Right atrium auricular region (tissue), 2 donors: ENCODE results near the gene ZC2HC1B. TPM values are rescaled to one million over a fixed set of nuclear protein-coding genes. Genes with fewer than 3 reads are reported as not detected.

Experiments used
- DNase-seq: peaks from one replicate; pipeline ENCODE4 v3.0.0-alpha.2; 2019; ENCODE audit warnings: low spot score
- H3K27ac ChIP-seq, 2 donors: fragments of 200-600 bp; sonication (generic); 1 replicate in 1 of 2; 2 replicates in 1 of 2; pipeline ENCODE4 v1.5.1; 2016 to 2019
- H3K27me3 ChIP-seq, 2 donors: fragments of 200-600 bp; sonication (generic); one replicate each; pipeline versions ENCODE4 v1.5.1 to v1.6.0; 2017 to 2019
- H3K36me3 ChIP-seq: fragments of 200-600 bp; sonication (generic); one replicate; pipeline ENCODE4 v1.5.1; 2016
- H3K4me1 ChIP-seq, 2 donors: fragments of 200-600 bp; sonication (generic); one replicate each; pipeline versions ENCODE4 v1.5.1 to v1.6.0; 2017 to 2019
- H3K4me3 ChIP-seq, 2 donors: fragments of 200-600 bp; sonication (generic); 1 replicate in 1 of 2; 2 replicates in 1 of 2; pipeline ENCODE4 v1.5.1; 2017 to 2019; ENCODE audit warnings: mild to moderate bottlenecking in 1 of 2, moderate library complexity in 1 of 2
- H3K9me3 ChIP-seq, 2 donors: fragments of 200-600 bp; sonication (generic); one replicate each; pipeline ENCODE4 v1.5.1; 2019
- CTCF ChIP-seq, 2 donors: fragments of 200-600 bp; sonication (generic); IDR thresholded peaks; one replicate each; pipeline ENCODE4 v1.5.1; 2019; ENCODE audit warnings: antibody characterized with exemption in 2 of 2
- total RNA-seq, 2 donors: library from RNA; depleted of rRNA; stranded (reverse); fragments of >200 nt; gene quantifications; one replicate each; pipeline ENCODE4 v1.1.0, GENCODE V29; 2016

The ZC2HC1B gene
- total RNA-seq, 2 donors from 2014 or later: not detected

DNA sequence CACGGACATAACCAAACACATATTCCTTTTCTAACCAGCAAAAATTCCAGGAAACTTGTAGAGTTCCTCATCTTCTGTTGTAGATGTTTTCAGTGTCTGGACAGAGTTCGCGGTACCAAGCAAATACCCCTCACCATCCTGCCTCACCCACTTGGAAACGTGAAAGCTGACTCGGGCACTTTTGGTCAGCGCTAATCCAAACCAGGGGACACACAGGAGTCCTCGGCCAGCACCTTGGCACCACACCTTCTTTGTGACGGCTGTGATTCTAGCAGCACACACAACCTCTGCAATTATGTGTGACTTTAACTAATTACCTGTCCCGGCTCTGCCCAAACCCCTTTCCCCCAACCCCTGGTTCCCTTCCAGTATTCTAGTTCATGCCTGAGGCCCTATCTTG is 85.7 kb downstream of the ZC2HC1B start:
- no peaks in the 10 kb centered on the region for H3K4me1 ChIP-seq
- no peak for TF ChIP-seq CTCF (IDR thresholded peaks at IDR 0.05)
- H3K4me3 ChIP-seq: no peak overlapping the region
- H3K27me3 ChIP-seq: no peaks in the 10 kb centered on the region
- no peak overlapping the region for H3K27ac ChIP-seq
- peaks cover 10% of the 10 kb centered on the region for H3K36me3 ChIP-seq
- no peaks in the 10 kb centered on the region for H3K9me3 ChIP-seq
- DNase-seq: no peak

DNA sequence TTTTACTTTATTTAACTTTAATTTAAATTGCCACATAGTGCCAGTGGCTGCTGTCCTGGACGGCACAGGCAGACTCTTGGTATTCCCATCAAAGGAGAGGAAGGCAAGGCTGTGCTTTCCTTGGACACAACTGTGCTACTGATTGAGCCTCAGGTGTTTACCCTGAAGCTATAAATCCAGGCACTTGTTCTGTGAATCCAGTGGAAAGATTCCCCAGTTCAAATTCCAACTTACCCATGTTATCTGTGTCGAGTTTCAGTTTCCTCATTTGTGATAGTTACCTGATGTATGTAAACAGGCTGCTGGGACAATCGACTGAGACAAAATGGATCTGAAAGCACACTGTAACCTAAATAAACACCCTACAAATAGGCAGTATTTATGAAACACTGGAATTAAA is 86.6 kb downstream of the ZC2HC1B start:
- no peak for TF ChIP-seq CTCF (IDR thresholded peaks at IDR 0.05)
- H3K27ac ChIP-seq: no peak overlapping the region
- no peaks in the 10 kb centered on the region for H3K27me3 ChIP-seq
- no peaks in the 10 kb centered on the region for H3K9me3 ChIP-seq
- no peaks in the 10 kb centered on the region for H3K4me1 ChIP-seq
- peaks cover 10% of the 10 kb centered on the region for H3K36me3 ChIP-seq
- no peak for DNase-seq
- no peak overlapping the region for H3K4me3 ChIP-seq

GRCh38 chr6:143952060-143952778 is 87.9 kb downstream of the ZC2HC1B start:
- Histone ChIP-seq H3K4me1 (no peaks in the 10 kb centered on the region), H3K9me3 (no peaks in the 10 kb centered on the region), H3K27ac (no peak overlapping the region), H3K36me3 (peaks cover 10% of the 10 kb centered on the region), H3K4me3 (no peak overlapping the region), H3K27me3 (no peaks in the 10 kb centered on the region)
- DNase-seq: no peak
- no peak for TF ChIP-seq CTCF (IDR thresholded peaks at IDR 0.05)

DNA sequence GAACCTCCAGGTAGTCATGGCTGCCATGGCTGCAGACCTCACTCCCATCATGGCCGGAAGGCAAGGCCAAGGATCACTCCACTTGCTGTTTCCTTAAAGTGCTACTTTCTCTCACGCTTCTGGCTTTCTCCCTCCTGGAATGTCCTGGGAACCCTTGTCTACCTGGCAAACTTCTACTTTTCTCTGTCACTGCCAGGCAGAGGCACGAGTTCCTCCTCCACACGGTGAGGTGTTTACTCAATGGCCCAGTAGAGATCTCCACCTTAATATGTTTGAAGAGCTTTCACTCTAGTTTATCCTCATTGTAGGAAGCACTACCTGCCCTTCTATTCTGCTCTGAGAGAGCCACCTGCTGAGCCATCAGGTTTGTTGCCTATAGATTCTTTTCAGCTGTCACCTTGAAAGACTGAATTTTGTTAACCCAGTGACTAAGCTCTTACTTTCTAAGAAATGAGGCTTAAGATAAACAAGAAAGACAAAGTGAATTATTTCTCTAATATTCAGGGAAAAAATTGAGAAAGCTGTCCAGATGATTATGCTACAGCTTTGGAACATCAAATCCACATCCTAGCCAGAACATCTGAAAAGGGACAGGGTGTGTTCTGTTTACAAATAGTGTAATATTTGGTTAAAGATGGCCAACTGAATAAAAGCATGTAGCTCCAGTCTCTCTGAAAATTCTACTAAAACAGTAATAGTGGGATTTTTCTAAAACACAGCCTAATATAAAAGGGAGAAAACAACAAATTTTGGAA is 88.8 kb downstream of the ZC2HC1B start:
- no peaks in the 10 kb centered on the region for H3K4me1 ChIP-seq
- no peak for TF ChIP-seq CTCF (IDR thresholded peaks at IDR 0.05)
- no peak for DNase-seq
- peaks cover 1% of the 10 kb centered on the region for H3K36me3 ChIP-seq
- no peak overlapping the region for H3K4me3 ChIP-seq
- H3K9me3 ChIP-seq: no peaks in the 10 kb centered on the region
- H3K27me3 ChIP-seq: no peaks in the 10 kb centered on the region
- no peak overlapping the region for H3K27ac ChIP-seq

- no peak overlapping the region for H3K27ac ChIP-seq
- no peak for TF ChIP-seq CTCF (IDR thresholded peaks at IDR 0.05)
Observed at GRCh38 chr6:143953922-143954321, 89.6 kb downstream of the ZC2HC1B start.

More at GRCh38 chr6:143953922-143954321, 89.6 kb downstream of the ZC2HC1B start:
- Histone ChIP-seq H3K9me3 (no peaks in the 10 kb centered on the region), H3K27me3 (no peaks in the 10 kb centered on the region), H3K36me3 (no peaks in the 10 kb centered on the region), H3K4me3 (no peak overlapping the region), H3K4me1 (no peaks in the 10 kb centered on the region)
- DNase-seq: no peak
